ENCODE data around the gene GTF2H3. TPM values are rescaled to one million over a fixed set of nuclear protein-coding genes. Genes with fewer than 3 reads are reported as not detected.

The GTF2H3 gene
- total and polyA plus RNA-seq, 9 of the 15 experiments (the other 6 are each of a cell fraction or from before 2014, with no cell fraction given), result 22.7 to 99.7 (median 49.6) TPM

DNA sequence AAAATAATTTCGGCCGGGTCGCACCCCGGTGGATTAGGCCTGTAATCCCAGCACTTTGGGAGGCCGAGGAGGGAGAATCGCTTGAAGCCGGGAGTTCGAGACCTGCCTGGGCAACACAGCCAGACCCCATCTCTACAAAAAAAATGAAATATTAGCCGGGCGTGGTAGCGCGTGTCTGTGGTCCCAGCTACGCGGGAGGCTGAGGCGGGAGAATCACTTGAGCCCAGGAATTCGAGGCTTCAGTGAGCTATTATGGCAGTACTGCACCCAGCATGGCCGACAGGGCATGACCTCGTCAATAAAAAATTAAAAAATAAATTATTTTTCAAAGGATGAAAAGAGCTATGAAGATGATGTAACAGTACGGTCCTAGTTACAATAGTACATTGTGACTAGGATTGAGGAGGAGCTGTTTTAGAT is 523 bp downstream of the GTF2H3 start:
- peak; percentile 32 for FAIRE-seq
- CTCF ChIA-PET (ENCODE audit: low intra/inter-chr PET ratio), result no interaction called here
- TF ChIP-seq FOXM1 (IDR thresholded peaks at IDR 0.05; ENCODE audit: low read depth) (0 out of 2 replicates have a peak, but pooled peaks have one; percentile 4), FOXM1 (CRISPR knock-in tag; IDR thresholded peaks at IDR 0.05; ENCODE audit: low read depth) (no peak), MECOM (CRISPR knock-in tag; IDR thresholded peaks at IDR 0.05) (no peak), HNRNPL (IDR thresholded peaks at IDR 0.05; ENCODE audit: low read depth, low read length) (no peak), MCM7 (IDR thresholded peaks at IDR 0.05) (no peak), RBM14 (IDR thresholded peaks at IDR 0.05; ENCODE audit: borderline replicate concordance, insufficient read depth, low read depth, low read length) (no peak), ASH1L (IDR thresholded peaks at IDR 0.05; ENCODE audit: borderline replicate concordance, low read depth, partially characterized antibody) (no peak), ZC3H8 (IDR thresholded peaks at IDR 0.05) (no peak), ZNF121 (CRISPR knock-in tag; conservative IDR thresholded peaks at IDR 0.05) (peak; percentile 84), CEBPG (CRISPR knock-in tag; IDR thresholded peaks at IDR 0.05) (no peak), CEBPG (tag; conservative IDR thresholded peaks at IDR 0.05 in 1 of 2, IDR thresholded peaks at IDR 0.05 in 1 of 2) (peak; percentile 37 to 48; a peak in 2 of 4 replicates), HDGF (IDR thresholded peaks at IDR 0.05) (no peak), MXI1 (IDR thresholded peaks at IDR 0.05; ENCODE audit: low read depth, low read length) (peak; percentile 54; the same call in 1 of the 2 replicates), FUS (optimal IDR thresholded peaks at IDR 0.05; ENCODE audit: low read depth, low read length) (no peak), BCOR (IDR thresholded peaks at IDR 0.05) (peak; percentile 50; the same call in 1 of the 2 replicates), CBFA2T2 (conservative IDR thresholded peaks at IDR 0.05) (no peak)
- TF ChIP-seq, protein P1, sequence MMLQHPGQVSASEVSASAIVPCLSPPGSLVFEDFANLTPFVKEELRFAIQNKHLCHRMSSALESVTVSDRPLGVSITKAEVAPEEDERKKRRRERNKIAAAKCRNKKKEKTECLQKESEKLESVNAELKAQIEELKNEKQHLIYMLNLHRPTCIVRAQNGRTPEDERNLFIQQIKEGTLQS (IDR thresholded peaks at IDR 0.05), result peak; percentile 56
- TF ChIP-seq, protein P1 (CRISPR knock-in tag; conservative IDR thresholded peaks at IDR 0.05), result no peak
- TF ChIP-seq, protein P2, sequence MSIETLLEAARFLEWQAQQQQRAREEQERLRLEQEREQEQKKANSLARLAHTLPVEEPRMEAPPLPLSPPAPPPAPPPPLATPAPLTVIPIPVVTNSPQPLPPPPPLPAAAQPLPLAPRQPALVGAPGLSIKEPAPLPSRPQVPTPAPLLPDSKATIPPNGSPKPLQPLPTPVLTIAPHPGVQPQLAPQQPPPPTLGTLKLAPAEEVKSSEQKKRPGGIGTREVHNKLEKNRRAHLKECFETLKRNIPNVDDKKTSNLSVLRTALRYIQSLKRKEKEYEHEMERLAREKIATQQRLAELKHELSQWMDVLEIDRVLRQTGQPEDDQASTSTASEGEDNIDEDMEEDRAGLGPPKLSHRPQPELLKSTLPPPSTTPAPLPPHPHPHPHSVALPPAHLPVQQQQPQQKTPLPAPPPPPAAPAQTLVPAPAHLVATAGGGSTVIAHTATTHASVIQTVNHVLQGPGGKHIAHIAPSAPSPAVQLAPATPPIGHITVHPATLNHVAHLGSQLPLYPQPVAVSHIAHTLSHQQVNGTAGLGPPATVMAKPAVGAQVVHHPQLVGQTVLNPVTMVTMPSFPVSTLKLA (conservative IDR thresholded peaks at IDR 0.05), result no peak
- TF ChIP-seq, protein P3, sequence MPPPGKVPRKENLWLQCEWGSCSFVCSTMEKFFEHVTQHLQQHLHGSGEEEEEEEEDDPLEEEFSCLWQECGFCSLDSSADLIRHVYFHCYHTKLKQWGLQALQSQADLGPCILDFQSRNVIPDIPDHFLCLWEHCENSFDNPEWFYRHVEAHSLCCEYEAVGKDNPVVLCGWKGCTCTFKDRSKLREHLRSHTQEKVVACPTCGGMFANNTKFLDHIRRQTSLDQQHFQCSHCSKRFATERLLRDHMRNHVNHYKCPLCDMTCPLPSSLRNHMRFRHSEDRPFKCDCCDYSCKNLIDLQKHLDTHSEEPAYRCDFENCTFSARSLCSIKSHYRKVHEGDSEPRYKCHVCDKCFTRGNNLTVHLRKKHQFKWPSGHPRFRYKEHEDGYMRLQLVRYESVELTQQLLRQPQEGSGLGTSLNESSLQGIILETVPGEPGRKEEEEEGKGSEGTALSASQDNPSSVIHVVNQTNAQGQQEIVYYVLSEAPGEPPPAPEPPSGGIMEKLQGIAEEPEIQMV (tag; conservative IDR thresholded peaks at IDR 0.05; ENCODE audit: low read depth), result no peak

More for the DNA sequence above, 523 bp downstream of the GTF2H3 start:
- H3K9ac ChIP-seq (ENCODE audit: insufficient read depth in 1 of 2, low read depth in 2 of 2, low read length in 2 of 2), result peak overlapping the region; percentile 98 to 100
- peak in 1 of 4 experiments; percentile 16 for DNase-seq (ENCODE audit: extremely low read depth in 1 of 4, low spot score in 3 of 4)
- peaks cover 0 to 7% of the 10 kb centered on the region in 2 experiments; a peak in 2 of 5 replicates for H3K4me1 ChIP-seq (replicated peaks in 1 of 2; ENCODE audit: control insufficient read depth in 2 of 2, insufficient read depth in 2 of 2, low read length in 2 of 2)
- H3K79me2 ChIP-seq (ENCODE audit: control insufficient read depth, insufficient read depth, low read length), result peaks cover 67% of the 10 kb centered on the region
- 0 out of 2 replicates have a peak, but pooled peaks cover 4% of the 10 kb centered on the region for H4K20me1 ChIP-seq (replicated peaks; ENCODE audit: control insufficient read depth, insufficient read depth, low read length)
- H3K4me3 ChIP-seq, result peak overlapping the region; percentile 97
- H3K9me1 ChIP-seq (ENCODE audit: control insufficient read depth, insufficient read depth, low read length), result no peaks in the 10 kb centered on the region
- intact Hi-C loops (cut with micrococcal nuclease), result loop anchor here (5.0 kb wide), 1 partner anchor 78 kb away; the partner anchor contains the start of gene ATP6V0A2
- BruUV-seq (replicated peaks), result TSS peak; percentile 86
- no peaks in the 10 kb centered on the region for H3K9me3 ChIP-seq (replicated peaks; ENCODE audit: control insufficient read depth, insufficient read depth, low read depth, low read length)
- no peaks in the 10 kb centered on the region for H3K27me3 ChIP-seq (ENCODE audit: control insufficient read depth in 2 of 2, insufficient read depth in 2 of 2, low read length in 2 of 2)
- H3K4me2 ChIP-seq (ENCODE audit: insufficient read depth, low read length), result peak overlapping the region; percentile 96
- H3K27ac ChIP-seq (ENCODE audit: extremely low read depth, low read depth, low read length), result peak overlapping the region; percentile 96
- under 1% methylated on average over 19 of the region's 19 CpGs for WGBS (ENCODE audit: insufficient coverage, low coverage, missing lambda C conversion rate)
- in situ Hi-C loops (cut with MboI), result no loop called here
- POLR2A ChIA-PET, result interaction anchor here (0.6 to 1.0 kb wide), 7 partner anchors 14 to 704 kb away, joined by 3 to 4 read pairs (median 3); partner anchors contain the start of gene MPHOSPH9
- peak; percentile 41 for ATAC-seq
- peaks cover 44% of the 10 kb centered on the region; the same call in 2 of the 3 replicates for H3K36me3 ChIP-seq (ENCODE audit: control insufficient read depth, insufficient read depth, low read length)
- H2AFZ ChIP-seq (ENCODE audit: low read depth, low read length), result peak overlapping the region; percentile 79

All from K562 (cell line).